ENCODE measurements around the gene OPTC.

GRCh38 chr1:203493901-203494300 is at the start of gene OPTC:
- TF ChIP-seq CTCF (IDR thresholded peaks at IDR 0.05) (no peak), POLR2A (IDR thresholded peaks at IDR 0.05) (no peak)
